ENCODE measurements around the gene DCBLD1. TPM values are rescaled to one million over a fixed set of nuclear protein-coding genes. Genes with fewer than 3 reads are reported as not detected.
"Not testable (repeated sequence)": the region's sequence is repeated elsewhere in the genome, so short reads cannot be mapped to it uniquely, and the experiment has no call there.

The DCBLD1 gene
- total RNA-seq, 2 experiments from 2014 or later = 5.6 to 6.2 TPM

GRCh38 chr6:117459204-117459944 lies 23.1 kb upstream of the DCBLD1 start:
- no peak for ATAC-seq (ENCODE audit: low read depth)
- peaks cover 16% of the 10 kb centered on the region for H3K27me3 Mint-ChIP-seq
- H3K4me1 Mint-ChIP-seq = peaks cover 6% of the 10 kb centered on the region
- DNase-seq = no peak
- no peak overlapping the region for H3K4me3 Mint-ChIP-seq
- POLR2A ChIA-PET = no interaction called here
- H3K27ac Mint-ChIP-seq = no peak overlapping the region
- no peaks in the 10 kb centered on the region for H3K36me3 Mint-ChIP-seq
- no peaks in the 10 kb centered on the region for H3K9me3 Mint-ChIP-seq

- no peaks in the 10 kb centered on the region for H3K36me3 Mint-ChIP-seq
- H3K4me1 Mint-ChIP-seq = peaks cover 14% of the 10 kb centered on the region
- DNase-seq (no peak), ATAC-seq (ENCODE audit: low read depth) (peak; percentile 60)
- POLR2A ChIA-PET = no interaction called here
- H3K9me3 Mint-ChIP-seq = no peaks in the 10 kb centered on the region
- peaks cover 23% of the 10 kb centered on the region for H3K27me3 Mint-ChIP-seq
- no peak overlapping the region for H3K27ac Mint-ChIP-seq
- no peak overlapping the region for H3K4me3 Mint-ChIP-seq
These were observed 18.5 kb upstream of the DCBLD1 start for GRCh38 chr6:117463762-117464665.

GRCh38 chr6:117464700-117465099 lies 17.8 kb upstream of the DCBLD1 start:
- Mint-ChIP-seq H3K4me1 (peaks cover 20% of the 10 kb centered on the region), H3K36me3 (no peaks in the 10 kb centered on the region), H3K9me3 (no peaks in the 10 kb centered on the region), H3K27me3 (peaks cover 23% of the 10 kb centered on the region), H3K27ac (no peak overlapping the region), H3K4me3 (no peak overlapping the region)
- ATAC-seq (ENCODE audit: low read depth) (no peak), DNase-seq (no peak)
- POLR2A ChIA-PET = no interaction called here

- no peaks in the 10 kb centered on the region for H3K9me3 Mint-ChIP-seq
- no peak overlapping the region for H3K27ac Mint-ChIP-seq
- H3K27me3 Mint-ChIP-seq = peaks cover 23% of the 10 kb centered on the region
- H3K36me3 Mint-ChIP-seq = no peaks in the 10 kb centered on the region
- ATAC-seq (ENCODE audit: low read depth) = peak; percentile 27
- POLR2A ChIA-PET = interaction anchor here (1.1 kb wide), 1 partner anchor 137 kb away, joined by 3 read pairs; the partner anchor contains the start of gene GOPC
- H3K4me1 Mint-ChIP-seq = peaks cover 24% of the 10 kb centered on the region
- no peak for DNase-seq
- H3K4me3 Mint-ChIP-seq = no peak overlapping the region
These were observed 16.8 kb upstream of the DCBLD1 start for GRCh38 chr6:117465691-117466090.

- H3K27me3 Mint-ChIP-seq = peaks cover 22% of the 10 kb centered on the region
- no peak for DNase-seq
- H3K27ac Mint-ChIP-seq = no peak overlapping the region
- H3K4me3 Mint-ChIP-seq = no peak overlapping the region
- POLR2A ChIA-PET = interaction anchor here (1.2 kb wide), 1 partner anchor 135 kb away, joined by 3 read pairs; the partner anchor contains the start of gene GOPC
- H3K9me3 Mint-ChIP-seq = no peaks in the 10 kb centered on the region
- ATAC-seq (ENCODE audit: low read depth) = no peak
- peaks cover 24% of the 10 kb centered on the region for H3K4me1 Mint-ChIP-seq
- no peaks in the 10 kb centered on the region for H3K36me3 Mint-ChIP-seq
These were observed 14.6 kb upstream of the DCBLD1 start for GRCh38 chr6:117467876-117468275.

GRCh38 chr6:117468527-117468926 lies 13.9 kb upstream of the DCBLD1 start:
- ATAC-seq (ENCODE audit: low read depth); H3K27ac Mint-ChIP-seq; POLR2A ChIA-PET; H3K9me3 Mint-ChIP-seq; H3K36me3 Mint-ChIP-seq; DNase-seq; H3K4me3 Mint-ChIP-seq: not testable (repeated sequence)
- H3K4me1 Mint-ChIP-seq = peaks cover 23% of the 10 kb centered on the region
- H3K27me3 Mint-ChIP-seq = peaks cover 25% of the 10 kb centered on the region

- H3K36me3 Mint-ChIP-seq = no peaks in the 10 kb centered on the region
- H3K4me3 Mint-ChIP-seq = peak overlapping the region; percentile 8
- peaks cover 18% of the 10 kb centered on the region for H3K4me1 Mint-ChIP-seq
- POLR2A ChIA-PET = no interaction called here
- no peak for DNase-seq
- no peaks in the 10 kb centered on the region for H3K9me3 Mint-ChIP-seq
- H3K27ac Mint-ChIP-seq = no peak overlapping the region
- ATAC-seq (ENCODE audit: low read depth) = peak; percentile 81
- H3K27me3 Mint-ChIP-seq = peaks cover 31% of the 10 kb centered on the region
These were observed 13.1 kb upstream of the DCBLD1 start for GRCh38 chr6:117469356-117469755.

GRCh38 chr6:117469791-117470190 lies 12.7 kb upstream of the DCBLD1 start:
- H3K36me3 Mint-ChIP-seq = no peaks in the 10 kb centered on the region
- ATAC-seq (ENCODE audit: low read depth) = no peak
- DNase-seq = no peak
- H3K9me3 Mint-ChIP-seq = no peaks in the 10 kb centered on the region
- H3K27ac Mint-ChIP-seq = no peak overlapping the region
- H3K27me3 Mint-ChIP-seq = peaks cover 31% of the 10 kb centered on the region
- peaks cover 17% of the 10 kb centered on the region for H3K4me1 Mint-ChIP-seq
- POLR2A ChIA-PET = no interaction called here
- H3K4me3 Mint-ChIP-seq = peak overlapping the region; percentile 8

GRCh38 chr6:117472667-117473066 lies 9.8 kb upstream of the DCBLD1 start:
- POLR2A ChIA-PET = no interaction called here
- no peaks in the 10 kb centered on the region for H3K36me3 Mint-ChIP-seq
- H3K27ac Mint-ChIP-seq = no peak overlapping the region
- peaks cover 39% of the 10 kb centered on the region for H3K27me3 Mint-ChIP-seq
- H3K9me3 Mint-ChIP-seq = no peaks in the 10 kb centered on the region
- DNase-seq = no peak
- ATAC-seq (ENCODE audit: low read depth) = no peak
- H3K4me3 Mint-ChIP-seq = no peak overlapping the region
- H3K4me1 Mint-ChIP-seq = peaks cover 12% of the 10 kb centered on the region

- no peak for DNase-seq
- peaks cover 43% of the 10 kb centered on the region for H3K27me3 Mint-ChIP-seq
- H3K9me3 Mint-ChIP-seq = no peaks in the 10 kb centered on the region
- peaks cover 12% of the 10 kb centered on the region for H3K4me1 Mint-ChIP-seq
- no peak overlapping the region for H3K4me3 Mint-ChIP-seq
- no peak overlapping the region for H3K27ac Mint-ChIP-seq
- no peaks in the 10 kb centered on the region for H3K36me3 Mint-ChIP-seq
- POLR2A ChIA-PET = no interaction called here
- no peak for ATAC-seq (ENCODE audit: low read depth)
These were observed 9.1 kb upstream of the DCBLD1 start for GRCh38 chr6:117473401-117473800.

- Mint-ChIP-seq H3K27me3 (peaks cover 61% of the 10 kb centered on the region), H3K4me3 (no peak overlapping the region), H3K27ac (no peak overlapping the region), H3K4me1 (peaks cover 13% of the 10 kb centered on the region), H3K9me3 (no peaks in the 10 kb centered on the region), H3K36me3 (no peaks in the 10 kb centered on the region)
- DNase-seq (no peak), ATAC-seq (ENCODE audit: low read depth) (no peak)
- POLR2A ChIA-PET = interaction anchor here (0.6 kb wide), 1 partner anchor 85 kb away, joined by 3 read pairs; no protein-coding TSS in a partner anchor
These were observed 4.3 kb upstream of the DCBLD1 start for GRCh38 chr6:117477988-117478852.

GRCh38 chr6:117478853-117479231 lies 3.6 kb upstream of the DCBLD1 start:
- Mint-ChIP-seq H3K9me3 (no peaks in the 10 kb centered on the region), H3K27ac (no peak overlapping the region), H3K4me3 (no peak overlapping the region), H3K27me3 (peaks cover 55% of the 10 kb centered on the region), H3K36me3 (no peaks in the 10 kb centered on the region), H3K4me1 (peaks cover 16% of the 10 kb centered on the region)
- DNase-seq (no peak), ATAC-seq (ENCODE audit: low read depth) (no peak)
- POLR2A ChIA-PET = interaction anchor here (0.6 kb wide), 1 partner anchor 85 kb away, joined by 3 read pairs; no protein-coding TSS in a partner anchor

GRCh38 chr6:117480651-117481050 lies 1.8 kb upstream of the DCBLD1 start:
- no peak overlapping the region for H3K27ac Mint-ChIP-seq
- POLR2A ChIA-PET = no interaction called here
- no peak for ATAC-seq (ENCODE audit: low read depth)
- no peaks in the 10 kb centered on the region for H3K9me3 Mint-ChIP-seq
- H3K36me3 Mint-ChIP-seq = no peaks in the 10 kb centered on the region
- no peak for DNase-seq
- peaks cover 51% of the 10 kb centered on the region for H3K27me3 Mint-ChIP-seq
- H3K4me3 Mint-ChIP-seq = no peak overlapping the region
- peaks cover 18% of the 10 kb centered on the region for H3K4me1 Mint-ChIP-seq
